GM21737 (cell line): Measurements from ENCODE around the gene MBOAT1.
"Not testable (repeated sequence)": the region's sequence is repeated elsewhere in the genome, so short reads cannot be mapped to it uniquely, and the experiment has no call there.

Experiments
- ATAC-seq: cut with Tn5 transposase; IDR thresholded peaks from one replicate; pipeline ENCODE4 v1.9.1; 2021; ENCODE audit warnings: mild to moderate bottlenecking, moderate library complexity; ENCODE audit not compliant: unreplicated experiment

The MBOAT1 gene

DNA sequence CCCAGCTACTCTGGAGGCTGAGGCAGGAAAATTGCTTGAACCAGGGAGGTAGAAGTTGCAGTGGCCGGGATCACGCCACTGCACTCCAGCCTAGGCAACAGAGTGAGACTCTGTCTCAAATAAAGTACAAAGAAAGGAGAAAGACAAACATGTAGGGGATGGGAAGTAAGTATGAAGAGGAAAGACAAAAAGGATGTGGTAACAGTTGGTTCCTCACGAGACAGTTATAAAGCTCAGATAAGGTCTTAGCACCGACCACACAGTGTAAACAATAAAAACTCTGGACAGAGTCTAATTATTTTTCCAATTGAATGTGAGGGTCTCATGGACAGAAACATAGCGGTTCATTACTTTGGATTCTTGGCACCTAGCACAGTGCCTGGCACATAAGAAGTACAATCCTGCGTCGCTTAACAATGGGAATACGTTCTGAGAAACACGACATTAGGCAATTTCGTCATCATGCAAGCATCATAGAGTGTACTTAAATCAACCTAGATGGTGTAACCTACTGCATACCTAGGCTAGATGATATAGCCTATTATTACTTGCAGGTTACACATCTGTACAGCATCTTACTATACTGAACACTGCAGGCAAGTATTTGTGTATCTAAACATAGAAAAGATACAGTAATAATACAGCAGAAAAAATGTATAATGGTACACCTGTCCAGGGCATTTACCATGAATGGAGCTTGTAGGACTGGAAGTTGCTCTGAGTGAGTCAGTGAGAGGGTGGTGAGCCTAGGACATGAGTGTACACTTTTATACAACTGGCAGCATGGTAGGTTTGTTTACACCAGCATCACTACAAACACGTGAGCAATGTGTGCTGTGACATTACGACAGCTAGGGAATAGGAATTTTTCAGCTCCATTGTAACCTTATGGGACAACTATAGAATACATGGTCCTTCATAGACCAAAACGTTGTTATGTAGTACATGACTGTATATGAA is 38.2 kb downstream of the MBOAT1 start:
- peak; percentile 75 for ATAC-seq

DNA sequence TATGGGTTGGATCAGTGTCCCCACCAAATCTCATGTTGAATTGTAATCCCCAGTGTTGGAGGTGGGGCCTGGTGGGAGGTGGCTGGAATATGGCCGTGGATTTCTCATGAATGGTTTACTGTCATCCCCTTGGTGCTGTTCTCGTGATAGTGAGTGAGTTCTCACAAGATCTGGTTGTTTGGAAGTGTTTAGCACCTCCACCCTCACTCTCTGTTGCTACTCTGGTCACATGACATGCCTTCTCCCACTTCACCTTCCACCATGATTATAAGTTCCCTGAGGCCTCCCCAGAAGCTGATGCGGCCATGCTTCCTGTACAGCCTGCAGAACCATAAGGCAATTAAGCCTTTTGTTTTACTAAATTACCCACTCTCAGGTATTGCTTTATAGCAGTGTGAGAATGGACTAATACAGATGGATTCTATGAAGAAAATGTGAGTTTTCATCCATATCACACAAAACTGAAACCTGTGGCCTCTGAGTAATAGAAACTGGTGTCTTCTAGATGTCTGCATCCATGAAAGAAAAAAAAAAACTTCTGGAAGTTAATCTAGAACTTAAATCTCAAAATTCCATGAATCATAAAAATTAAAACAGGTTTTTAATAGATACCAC is 39.3 kb downstream of the MBOAT1 start:
- no peak for ATAC-seq

DNA sequence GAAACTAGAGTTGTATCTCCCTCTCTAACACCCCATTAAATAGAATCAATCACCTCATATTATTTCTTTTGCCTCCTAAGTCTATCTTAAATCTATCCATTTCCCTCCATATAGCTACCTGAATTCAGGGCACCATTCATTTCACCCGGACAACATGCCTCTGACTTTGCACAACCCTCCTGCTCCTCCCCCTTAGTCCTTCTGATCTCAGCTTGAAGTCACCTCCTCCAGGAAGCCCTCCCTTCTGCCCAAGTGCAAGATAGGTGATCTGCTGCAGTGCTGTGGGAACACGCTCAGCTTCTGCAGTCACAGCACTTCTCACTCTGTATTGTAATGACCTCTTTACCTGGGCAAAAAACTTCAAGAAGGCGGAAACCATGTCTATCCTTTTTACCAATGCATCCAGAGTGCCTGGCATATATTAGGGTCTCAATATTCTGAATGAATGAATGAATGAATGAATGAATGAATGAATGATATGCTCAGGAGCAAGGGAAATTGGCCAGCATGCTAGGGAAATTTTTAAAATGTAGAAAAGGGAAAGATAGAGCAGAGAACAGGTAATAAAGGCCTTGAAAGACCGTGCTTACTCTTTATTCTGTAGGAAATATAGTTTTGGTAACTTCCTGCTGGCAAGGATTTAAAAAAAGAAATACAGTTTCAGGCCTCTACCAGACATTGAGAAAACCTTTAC is 41.7 kb downstream of the MBOAT1 start:
- no peak for ATAC-seq

DNA sequence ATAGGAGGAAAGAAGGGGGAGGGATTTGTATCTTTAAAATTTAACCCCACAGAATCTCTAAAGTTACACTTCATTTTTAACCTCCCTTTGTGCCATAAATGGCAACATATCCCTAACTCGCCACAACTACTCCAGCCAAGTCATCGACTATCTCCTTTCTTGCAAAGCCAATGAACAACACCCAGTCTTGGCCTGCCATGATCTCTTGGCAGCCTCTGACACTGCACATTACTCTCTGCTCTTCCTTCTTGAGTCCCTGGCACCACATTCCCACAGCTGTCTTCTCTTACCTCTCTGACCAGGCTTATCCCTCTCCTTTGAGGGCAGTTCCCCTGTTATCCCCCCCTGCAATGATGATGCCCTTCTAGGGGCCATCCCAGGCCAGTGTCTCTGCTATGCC is 42.5 kb downstream of the MBOAT1 start:
- no peak for ATAC-seq

DNA sequence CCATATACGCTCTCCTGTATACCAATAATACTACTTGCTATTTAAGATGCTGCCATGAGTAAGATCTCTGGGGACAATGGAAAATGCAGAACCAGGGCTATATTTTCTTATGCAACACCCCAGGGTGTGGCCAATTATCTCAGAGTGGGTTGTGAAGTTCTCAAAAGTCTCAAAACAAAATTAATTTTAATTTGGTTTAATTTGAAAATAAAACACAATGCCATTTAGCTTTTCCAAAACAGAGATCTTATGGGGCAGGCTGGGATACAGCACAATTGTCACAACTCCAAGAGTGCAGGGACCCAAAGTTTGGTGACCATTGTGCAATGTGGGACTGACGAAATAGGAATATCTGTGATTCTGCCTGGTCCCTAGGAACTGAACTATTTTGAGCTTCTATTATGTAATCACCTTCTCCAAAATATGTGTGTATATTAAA is 43.1 kb downstream of the MBOAT1 start:
- no peak for ATAC-seq

DNA sequence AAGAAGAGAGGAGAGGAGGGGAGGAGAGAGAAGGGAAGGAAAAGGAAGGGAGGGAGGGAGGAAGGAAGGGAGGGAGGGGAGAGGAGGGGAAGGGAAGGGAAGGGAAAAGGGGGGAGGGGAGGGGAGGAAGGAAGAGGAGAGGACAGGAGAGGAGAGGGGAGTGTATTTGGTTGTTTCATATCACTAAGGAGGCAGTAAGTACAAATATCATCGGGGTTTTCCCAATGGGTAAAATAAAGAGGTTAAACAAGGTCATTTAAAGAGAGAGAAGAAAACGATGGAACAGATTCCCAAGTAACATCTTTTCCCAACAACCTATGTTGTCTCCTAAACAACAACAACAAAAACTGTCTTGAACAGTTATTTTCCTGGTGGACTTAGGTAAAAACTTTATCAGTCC is 43.6 kb downstream of the MBOAT1 start:
- ATAC-seq, result no peak

DNA sequence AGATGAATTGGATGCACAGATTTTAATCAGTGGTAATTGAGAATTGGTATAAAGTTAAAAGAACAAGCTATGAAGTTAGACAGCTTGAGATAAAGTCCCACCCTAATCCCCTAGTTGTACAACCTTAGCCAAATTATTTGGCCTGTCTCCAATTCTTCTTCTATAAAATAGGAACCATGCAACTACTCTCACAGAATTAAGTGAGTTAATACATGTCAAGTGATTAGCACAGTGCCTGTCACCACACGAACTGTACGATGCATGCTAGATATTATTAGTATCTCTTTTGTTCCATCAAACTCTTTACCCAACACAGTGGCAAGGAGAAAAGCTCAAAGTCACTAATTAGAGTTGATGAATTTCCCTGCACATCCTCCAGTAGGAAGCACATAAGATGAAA is 44.7 kb downstream of the MBOAT1 start:
- no peak for ATAC-seq

DNA sequence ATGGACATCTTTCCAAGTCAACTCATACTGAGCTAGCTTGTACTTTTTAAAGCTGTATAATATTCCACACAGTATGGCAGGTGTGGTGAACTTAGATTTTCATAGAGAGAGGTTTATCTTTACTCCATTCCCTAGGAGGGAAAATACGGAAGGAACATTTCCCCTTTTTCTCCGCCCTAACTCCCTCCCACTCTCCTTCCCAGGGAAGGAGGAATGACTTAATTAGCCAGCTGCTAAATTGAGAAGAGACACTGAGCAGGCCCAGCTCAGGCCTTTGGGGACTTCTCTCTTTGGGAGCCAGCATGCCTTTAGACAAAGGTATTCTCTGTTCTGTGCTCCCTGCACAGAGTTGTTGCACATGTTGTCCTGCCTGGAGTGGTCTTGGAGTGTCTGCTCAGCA is 46.1 kb downstream of the MBOAT1 start:
- no peak for ATAC-seq

DNA sequence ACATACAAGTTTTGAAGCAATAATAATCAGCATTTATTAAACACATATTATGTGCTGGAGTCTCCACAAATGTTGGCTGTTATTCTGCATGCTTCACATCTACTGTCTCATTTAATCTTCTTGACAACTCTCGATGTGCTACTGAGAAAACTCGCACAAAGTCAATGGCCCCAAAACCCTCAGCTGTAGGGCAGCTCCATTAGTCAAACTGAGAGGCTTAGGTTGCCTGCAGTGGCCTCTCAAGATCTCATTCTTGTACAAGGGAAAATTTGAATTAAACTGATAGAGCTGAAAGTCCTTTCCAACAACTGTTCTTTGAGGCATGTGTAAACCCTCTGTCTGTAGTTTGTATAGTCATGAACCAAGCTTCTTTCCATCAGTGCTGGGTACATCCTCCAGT is 49.8 kb downstream of the MBOAT1 start:
- ATAC-seq, result no peak

DNA sequence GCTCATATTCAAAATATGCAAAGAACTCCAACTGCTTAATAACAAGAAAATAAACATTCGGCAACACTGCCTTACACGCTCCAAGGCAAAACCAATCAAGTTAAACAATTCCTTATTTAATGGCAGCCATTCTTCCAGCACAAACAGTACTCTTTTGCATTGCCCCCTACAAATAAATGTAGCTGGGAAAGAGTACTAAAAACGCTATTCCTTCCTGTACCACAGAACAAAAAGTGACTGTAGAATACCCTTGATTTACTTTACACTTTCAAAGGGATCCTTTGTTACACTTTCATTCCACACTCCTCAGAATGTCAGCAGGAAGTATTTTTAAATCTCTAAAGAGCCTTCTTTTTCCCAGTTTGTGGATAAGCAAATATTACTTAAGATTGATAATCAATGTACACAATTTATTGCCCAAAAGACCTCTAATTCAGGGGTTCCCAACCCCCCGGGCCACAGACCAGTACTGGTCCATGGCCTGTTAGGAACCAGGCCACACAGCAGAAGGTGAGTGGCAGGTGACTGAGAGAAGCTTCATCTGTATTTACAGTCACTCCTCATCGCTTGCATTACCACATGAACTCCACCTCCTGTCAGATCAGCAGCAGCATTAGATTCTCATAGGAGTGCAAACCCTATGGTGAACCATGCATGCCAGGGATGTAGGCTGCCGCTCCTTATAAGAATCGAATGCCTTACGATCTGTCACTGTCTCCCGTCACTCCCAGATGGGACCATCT is 51.6 kb downstream of the MBOAT1 start:
- no peak for ATAC-seq

DNA sequence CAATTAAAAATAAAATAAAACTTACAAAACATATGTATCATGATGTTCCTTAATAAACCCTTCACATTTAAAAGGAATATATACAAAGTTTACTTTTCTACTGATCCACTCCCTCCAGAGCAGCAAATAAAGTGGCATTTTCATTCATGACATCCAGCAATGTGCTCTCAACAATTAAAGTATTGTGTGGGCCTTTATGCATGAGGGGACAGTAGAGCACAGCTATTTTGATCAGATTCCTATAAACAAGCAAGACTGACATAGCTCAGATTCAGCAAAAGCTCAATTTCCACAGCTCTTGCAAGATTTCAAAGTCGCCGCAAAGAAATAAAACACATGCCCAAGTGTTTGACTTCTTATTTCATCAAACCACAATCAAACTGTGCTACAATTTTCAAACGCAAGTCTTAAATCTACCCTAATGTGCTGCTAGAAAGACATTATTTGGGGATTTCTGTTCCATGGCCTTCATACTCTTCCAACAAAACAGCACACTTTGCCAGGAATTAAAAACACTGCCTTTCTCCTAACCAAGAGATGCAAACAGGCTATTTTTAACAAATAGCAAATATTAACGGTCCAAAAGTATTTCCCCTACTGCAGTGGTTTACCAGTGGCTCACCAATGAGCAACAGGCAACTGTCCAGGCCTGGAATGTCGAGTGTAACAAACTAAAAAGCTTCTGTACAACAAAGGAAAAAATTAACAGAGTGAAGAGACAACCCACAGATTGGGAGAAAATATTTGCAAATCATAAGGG is 52.3 kb downstream of the MBOAT1 start:
- no peak for ATAC-seq

DNA sequence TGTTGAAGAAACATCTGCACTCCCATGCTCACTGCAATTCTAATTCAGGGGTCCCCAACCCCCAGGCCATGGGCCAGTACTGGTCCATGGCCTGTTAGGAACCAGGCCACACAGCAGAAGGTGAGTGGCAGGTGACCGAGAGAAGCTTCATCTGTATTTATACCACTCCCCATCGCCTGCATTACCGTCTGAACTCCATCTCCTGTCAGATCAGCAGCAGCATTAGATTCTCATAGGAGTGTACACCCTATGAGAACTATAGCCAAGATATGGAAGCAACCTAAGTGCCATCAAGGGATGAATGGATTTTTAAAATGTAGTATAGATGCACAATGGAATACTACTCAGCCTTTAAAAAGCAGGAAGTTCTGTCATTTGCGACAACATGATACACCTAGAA is 53.2 kb downstream of the MBOAT1 start:
- ATAC-seq, result no peak

DNA sequence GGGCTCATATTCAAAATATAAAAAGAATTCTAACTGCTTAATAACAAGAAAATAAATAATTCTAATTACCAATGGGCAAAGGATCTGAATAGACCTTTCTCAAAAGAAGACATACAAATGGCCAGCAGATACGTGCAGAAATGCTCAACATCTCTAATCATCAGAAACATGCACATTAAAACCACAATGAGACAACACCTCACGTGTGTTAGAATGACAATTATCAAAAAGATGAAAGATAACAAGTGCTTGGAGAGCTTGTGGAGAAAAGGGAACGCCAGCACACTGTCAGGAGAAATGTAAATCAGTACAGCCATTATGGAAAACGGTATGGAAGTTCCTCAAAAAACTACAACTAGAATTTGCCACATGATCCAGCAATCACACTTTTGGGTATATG is 53.6 kb downstream of the MBOAT1 start:
- no peak for ATAC-seq

DNA sequence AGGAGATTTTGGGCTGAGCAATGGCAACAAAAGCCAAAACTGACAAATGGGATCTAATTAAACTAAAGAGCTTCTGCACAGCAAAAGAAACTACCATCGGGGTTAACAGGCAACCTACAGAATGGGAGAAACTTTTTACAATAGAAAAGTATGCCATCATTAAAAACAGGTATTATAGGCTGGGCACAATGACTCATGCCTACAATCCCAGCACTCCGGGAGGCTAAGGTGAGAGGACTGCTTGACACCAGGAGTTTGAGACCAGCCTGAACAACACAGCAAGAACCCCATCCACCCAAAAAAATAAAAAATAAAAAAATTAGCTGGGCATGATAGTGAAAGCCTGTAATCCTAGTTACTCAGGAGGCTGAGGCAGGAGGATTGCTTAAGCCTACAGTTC is 55.4 kb downstream of the MBOAT1 start:
- ATAC-seq, result no peak

DNA sequence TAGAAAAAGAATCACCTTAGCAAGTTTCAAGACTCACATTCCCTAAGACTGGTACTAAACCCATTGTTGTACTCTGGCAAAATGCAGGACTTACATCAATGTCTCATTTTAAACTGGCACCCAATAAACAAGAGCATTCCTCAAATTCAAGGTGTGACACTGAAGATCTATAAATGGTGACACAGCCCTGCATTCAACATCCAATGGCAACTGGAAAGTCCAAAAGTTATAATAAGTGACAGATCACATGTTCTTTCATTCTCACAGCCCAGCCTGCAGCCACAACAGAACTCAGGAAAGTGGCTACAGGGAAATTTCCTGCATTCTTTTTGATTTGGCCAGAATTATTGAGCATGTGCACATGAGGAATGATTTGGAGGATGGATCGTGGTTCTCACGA is 57.5 kb downstream of the MBOAT1 start:
- ATAC-seq, result no peak

DNA sequence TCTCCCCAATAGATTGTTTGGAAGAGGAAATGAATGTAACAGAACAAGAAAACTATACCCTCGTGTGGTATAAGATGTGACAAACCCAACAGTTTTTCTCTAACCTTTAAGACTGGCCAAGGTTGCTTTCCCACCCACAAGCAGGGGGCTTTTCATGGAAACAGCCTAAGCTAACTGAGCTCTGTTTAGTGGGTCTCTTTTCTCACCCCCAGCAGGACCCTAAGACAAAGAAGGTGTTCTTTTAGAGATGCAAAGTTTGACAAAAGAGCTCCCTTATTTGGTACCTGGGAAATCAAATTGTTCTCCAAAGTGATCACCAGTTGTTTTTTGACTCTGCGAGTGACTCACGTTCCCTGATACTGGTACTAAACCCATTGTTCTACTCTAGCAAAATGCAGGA is 59.1 kb downstream of the MBOAT1 start:
- ATAC-seq, result no peak

DNA sequence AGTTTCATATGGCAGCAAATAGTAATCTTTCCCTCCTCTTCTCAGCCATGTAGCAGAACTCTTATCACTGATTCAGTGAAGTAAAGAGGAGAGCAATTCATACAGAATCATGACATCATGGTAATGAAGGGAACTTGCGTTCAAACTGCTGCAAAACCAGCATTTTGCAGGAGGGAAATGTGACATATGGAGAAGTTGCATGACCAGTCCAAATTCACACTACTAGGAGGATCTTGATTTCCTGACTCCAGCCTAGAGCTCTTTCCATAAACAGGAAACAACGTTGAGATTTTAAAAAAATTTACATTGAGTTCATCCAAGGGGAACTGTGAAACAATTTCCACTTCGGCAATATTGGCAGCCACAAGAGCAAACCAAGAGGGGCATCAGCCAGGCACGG is 63.8 kb downstream of the MBOAT1 start:
- ATAC-seq, result no peak

DNA sequence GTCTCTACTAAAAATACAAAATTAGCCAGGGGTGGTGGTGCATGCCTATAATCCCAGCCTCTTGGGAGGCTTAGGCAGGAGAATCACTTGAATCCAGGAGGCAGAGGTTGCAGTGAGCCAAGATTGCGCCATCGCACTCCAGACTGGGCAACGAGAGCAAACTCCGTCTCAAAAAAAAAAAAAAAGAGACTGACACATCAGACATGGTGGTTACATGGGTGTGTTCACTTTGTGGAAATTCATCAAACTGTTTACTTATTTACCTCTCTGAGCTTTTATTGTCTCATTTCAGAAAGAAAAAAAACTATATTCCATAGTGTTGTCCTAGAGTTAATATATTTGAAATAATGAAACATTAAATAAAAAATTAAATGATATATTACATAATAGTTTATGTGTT is 64.8 kb downstream of the MBOAT1 start:
- ATAC-seq, result no peak

DNA sequence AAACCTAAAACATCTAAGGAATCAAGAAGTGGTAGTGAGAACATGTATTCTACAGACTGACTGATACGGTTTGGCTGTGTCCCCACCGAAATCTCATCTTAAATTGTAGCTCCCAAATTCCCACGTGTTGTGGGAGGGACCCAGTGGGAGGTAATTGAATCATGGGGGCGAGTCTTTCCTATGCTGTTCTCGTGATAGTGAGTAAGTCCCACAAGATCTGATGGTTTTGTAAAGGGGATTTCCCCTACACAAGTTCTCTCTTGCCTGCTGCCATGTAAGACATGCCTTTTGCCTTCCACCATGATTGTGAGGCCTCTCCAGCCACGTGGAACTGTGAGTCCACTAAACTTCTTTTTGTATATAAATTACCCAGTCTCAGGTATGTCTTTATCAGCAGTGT is 65.4 kb downstream of the MBOAT1 start:
- not testable (repeated sequence) for ATAC-seq

DNA sequence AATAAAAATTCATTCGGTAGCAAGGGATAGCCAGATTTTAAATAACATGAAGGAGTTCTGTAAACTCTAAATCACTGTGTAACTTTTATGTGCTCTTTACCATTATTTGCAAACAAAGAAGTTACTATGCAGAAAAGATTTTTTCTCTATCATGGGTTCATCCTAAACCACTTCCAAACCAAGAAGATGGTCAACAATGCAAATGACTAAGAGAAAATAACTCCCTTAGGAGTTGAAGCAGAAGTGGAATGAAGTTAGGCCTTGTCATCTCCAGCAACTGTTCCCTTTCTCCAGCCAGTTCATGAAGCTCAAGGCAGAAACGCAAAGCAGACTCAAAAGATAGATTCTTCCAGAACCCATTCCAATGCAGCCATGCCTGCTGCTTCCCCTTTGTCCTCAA is 66.0 kb downstream of the MBOAT1 start:
- no peak for ATAC-seq
